Measurements from ENCODE around the gene RALB. TPM values are rescaled to one million over a fixed set of nuclear protein-coding genes. Genes with fewer than 3 reads are reported as not detected.
"Not testable (repeated sequence)": the region's sequence is repeated elsewhere in the genome, so short reads cannot be mapped to it uniquely, and the experiment has no call there.

RALB gene
- total RNA-seq, 1 donor from 2014 or later: 65.9 TPM

DNA sequence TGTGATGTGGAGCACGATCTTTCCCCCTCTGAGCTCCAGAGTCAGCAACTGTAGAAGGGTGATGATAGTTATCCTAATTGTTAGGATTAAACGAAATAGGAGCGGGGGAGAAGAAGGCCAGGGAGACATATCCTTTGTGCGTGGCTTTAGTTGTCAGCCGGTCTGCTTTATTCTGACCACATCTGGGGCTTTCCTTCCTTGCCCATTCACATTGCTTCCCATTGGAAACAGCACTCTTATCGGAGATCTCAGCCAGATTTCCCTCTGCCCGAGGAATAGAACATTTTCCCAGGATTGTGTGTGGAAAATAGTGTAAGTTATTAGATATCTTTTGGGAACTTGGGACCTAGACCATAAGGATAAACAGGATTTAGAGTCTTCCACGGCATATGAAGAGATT, 1.5 kb downstream of the RALB start:
- peaks cover 47% of the 10 kb centered on the region for H3K4me1 ChIP-seq
- intact Hi-C loops (cut with DNase I): no loop called here
- H3K4me3 ChIP-seq: peak overlapping the region; percentile 79
- H3K36me3 ChIP-seq: no peaks in the 10 kb centered on the region
- DNase-seq: no peak
- H3K9me3 ChIP-seq: no peaks in the 10 kb centered on the region
- no peak for ATAC-seq
- TF ChIP-seq, protein P1, sequence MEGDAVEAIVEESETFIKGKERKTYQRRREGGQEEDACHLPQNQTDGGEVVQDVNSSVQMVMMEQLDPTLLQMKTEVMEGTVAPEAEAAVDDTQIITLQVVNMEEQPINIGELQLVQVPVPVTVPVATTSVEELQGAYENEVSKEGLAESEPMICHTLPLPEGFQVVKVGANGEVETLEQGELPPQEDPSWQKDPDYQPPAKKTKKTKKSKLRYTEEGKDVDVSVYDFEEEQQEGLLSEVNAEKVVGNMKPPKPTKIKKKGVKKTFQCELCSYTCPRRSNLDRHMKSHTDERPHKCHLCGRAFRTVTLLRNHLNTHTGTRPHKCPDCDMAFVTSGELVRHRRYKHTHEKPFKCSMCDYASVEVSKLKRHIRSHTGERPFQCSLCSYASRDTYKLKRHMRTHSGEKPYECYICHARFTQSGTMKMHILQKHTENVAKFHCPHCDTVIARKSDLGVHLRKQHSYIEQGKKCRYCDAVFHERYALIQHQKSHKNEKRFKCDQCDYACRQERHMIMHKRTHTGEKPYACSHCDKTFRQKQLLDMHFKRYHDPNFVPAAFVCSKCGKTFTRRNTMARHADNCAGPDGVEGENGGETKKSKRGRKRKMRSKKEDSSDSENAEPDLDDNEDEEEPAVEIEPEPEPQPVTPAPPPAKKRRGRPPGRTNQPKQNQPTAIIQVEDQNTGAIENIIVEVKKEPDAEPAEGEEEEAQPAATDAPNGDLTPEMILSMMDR (IDR thresholded peaks at IDR 0.05): no peak
- H3K27ac ChIP-seq: peak overlapping the region; percentile 91
- H3K27me3 ChIP-seq: no peaks in the 10 kb centered on the region

DNA sequence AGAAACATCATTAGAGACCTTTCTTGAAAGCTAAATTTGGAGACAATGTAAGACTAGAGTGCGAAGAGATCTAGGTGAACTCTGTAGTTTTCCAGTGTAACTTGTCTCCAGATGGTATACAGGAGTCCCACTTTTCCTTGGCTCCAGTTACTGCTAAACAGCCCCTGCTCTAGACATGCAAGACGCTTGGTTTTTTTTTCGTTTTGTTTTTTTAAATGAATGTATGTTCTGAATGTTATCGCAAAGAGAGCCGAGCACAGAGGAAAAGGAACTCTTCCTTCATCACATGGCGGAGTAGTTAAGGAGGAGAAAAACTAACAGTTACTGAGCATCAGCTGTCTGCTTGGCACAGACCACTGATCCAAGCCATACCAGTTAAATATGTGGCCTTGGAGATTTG, 2.4 kb downstream of the RALB start:
- Histone ChIP-seq H3K27me3 (no peaks in the 10 kb centered on the region), H3K27ac (no peak overlapping the region), H3K9me3 (no peaks in the 10 kb centered on the region), H3K36me3 (no peaks in the 10 kb centered on the region), H3K4me3 (peak overlapping the region; percentile 79), H3K4me1 (peaks cover 48% of the 10 kb centered on the region)
- TF ChIP-seq, protein P1 (IDR thresholded peaks at IDR 0.05): no peak
- intact Hi-C loops (cut with DNase I): no loop called here
- no peak for DNase-seq
- ATAC-seq: no peak

DNA sequence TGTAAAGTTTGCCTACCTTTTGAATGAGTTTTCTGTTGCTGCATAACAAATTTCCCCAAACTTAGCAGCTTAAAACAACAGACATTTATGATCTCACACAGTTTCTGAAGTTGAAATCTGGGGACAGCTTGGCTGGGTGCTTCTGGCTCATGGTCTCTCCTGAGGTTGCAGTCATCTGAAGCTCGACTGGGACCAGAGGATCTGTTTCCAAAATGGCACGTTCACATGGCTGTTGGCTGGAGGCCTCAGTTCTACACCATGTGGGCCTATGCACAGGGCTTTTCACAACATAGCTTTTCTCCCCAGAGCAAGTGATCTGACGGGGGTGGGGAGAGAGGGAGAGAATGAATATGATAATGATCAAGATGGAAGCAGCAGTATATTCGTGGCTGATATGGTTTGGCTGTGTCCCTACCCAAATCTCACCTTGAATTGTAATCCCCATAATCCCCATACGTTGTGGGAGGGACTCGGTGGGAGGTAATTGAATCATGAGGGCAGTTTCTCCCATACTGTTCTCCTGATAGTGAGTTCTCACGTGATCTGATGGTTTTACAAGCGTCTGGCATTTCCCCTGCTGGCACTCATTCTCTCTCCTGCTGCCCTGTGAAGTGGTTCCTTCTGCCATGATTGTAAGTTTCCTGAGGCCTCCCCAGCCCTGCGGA, 3.5 kb downstream of the RALB start:
- no peak overlapping the region for H3K4me3 ChIP-seq
- H3K36me3 ChIP-seq: no peaks in the 10 kb centered on the region
- H3K9me3 ChIP-seq: no peaks in the 10 kb centered on the region
- ATAC-seq: no peak
- H3K4me1 ChIP-seq: peaks cover 54% of the 10 kb centered on the region
- no peak overlapping the region for H3K27ac ChIP-seq
- no peaks in the 10 kb centered on the region for H3K27me3 ChIP-seq
- intact Hi-C loops (cut with DNase I): no loop called here
- TF ChIP-seq, protein P1 (IDR thresholded peaks at IDR 0.05): no peak
- no peak for DNase-seq

DNA sequence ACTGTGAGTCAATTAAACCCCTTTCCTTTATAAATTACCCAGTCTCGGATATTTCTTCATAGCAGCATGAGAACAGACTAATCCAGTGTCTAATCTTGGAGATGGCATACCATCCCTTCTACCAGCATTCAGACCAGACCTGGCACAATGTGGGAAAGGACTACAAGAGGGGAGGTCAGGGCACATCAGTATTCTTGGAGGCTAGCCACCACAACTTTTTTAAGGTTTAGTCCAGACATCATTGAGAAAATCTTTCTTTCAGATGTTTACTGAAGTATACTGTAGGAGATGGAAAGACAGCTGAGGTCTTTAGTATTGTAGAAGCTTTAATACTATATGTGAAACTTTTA, 4.0 kb downstream of the RALB start:
- Histone ChIP-seq H3K4me1 (peaks cover 53% of the 10 kb centered on the region), H3K4me3 (no peak overlapping the region), H3K27me3 (no peaks in the 10 kb centered on the region), H3K27ac (no peak overlapping the region), H3K9me3 (no peaks in the 10 kb centered on the region), H3K36me3 (no peaks in the 10 kb centered on the region)
- ATAC-seq (no peak), DNase-seq (no peak)
- intact Hi-C loops (cut with DNase I): no loop called here
- TF ChIP-seq, protein P1 (IDR thresholded peaks at IDR 0.05): no peak

DNA sequence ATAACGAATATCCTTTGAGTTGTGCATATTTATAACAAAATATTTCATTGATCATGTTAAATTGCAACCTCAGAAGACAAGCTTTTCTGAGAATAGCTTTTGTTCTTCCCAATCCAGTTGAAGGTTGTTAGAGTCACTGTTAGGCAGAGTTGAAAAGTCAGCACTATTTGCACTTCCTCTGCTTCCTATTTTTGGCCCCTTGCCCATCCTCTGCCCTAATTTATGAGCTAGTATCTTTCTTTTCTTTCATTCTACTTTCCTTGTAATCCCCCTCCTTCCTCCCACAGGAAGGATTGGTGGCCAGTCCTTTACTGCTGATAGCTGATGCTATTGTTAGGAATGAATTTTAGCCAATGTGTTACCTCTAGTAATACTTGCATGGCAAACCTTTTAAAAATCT, 4.9 kb downstream of the RALB start:
- H3K27ac ChIP-seq: no peak overlapping the region
- H3K4me1 ChIP-seq: peaks cover 49% of the 10 kb centered on the region
- no peaks in the 10 kb centered on the region for H3K27me3 ChIP-seq
- intact Hi-C loops (cut with DNase I): no loop called here
- DNase-seq: no peak
- ATAC-seq: no peak
- no peaks in the 10 kb centered on the region for H3K9me3 ChIP-seq
- H3K4me3 ChIP-seq: no peak overlapping the region
- TF ChIP-seq, protein P1 (IDR thresholded peaks at IDR 0.05): no peak
- no peaks in the 10 kb centered on the region for H3K36me3 ChIP-seq

DNA sequence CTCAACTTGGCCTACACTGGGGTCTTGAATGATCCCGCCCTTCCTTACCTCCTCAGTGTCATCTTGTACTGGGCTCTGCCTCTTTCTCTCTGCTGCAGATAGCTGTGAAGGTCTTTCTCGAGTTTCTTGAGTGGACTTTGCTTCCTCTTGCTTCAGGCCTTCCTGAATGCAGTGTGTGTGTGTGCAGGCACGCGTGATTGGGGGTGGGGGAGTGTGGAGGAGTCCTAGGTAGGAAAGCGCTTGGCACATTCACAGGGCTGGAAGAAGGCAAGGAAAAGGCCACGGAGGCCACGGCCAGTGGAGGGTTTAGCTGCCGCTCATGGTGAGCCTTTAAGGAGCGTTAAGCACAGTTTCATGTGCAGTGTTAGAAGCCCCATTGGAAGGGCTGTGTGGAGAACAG, 5.5 kb downstream of the RALB start:
- no peaks in the 10 kb centered on the region for H3K9me3 ChIP-seq
- H3K36me3 ChIP-seq: no peaks in the 10 kb centered on the region
- no peak overlapping the region for H3K4me3 ChIP-seq
- TF ChIP-seq, protein P1 (IDR thresholded peaks at IDR 0.05): no peak
- ATAC-seq (no peak), DNase-seq (no peak)
- H3K27ac ChIP-seq: no peak overlapping the region
- intact Hi-C loops (cut with DNase I): no loop called here
- H3K4me1 ChIP-seq: peaks cover 49% of the 10 kb centered on the region
- H3K27me3 ChIP-seq: no peaks in the 10 kb centered on the region

DNA sequence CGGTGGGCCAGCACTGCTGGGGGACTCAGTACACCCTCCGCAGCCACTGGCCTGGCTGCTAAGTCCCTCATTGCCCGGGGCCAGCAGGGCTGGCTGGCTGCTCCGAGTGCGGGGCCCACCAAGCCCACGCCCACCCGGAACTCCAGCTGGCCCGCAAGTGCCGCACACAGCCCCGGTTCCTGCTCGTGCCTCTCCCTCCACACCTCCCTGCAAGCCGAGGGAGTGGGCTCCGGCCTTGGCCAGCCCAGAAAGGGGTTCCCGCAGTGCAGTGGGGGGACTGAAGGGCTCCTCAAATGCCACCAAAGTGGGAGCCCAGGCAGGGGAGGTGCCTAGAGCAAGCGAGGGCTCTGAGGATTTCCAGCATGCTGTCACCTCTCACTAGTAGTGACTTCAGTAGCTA, 7.3 kb downstream of the RALB start:
- H3K27me3 ChIP-seq; DNase-seq; ATAC-seq; H3K27ac ChIP-seq; H3K4me3 ChIP-seq; H3K9me3 ChIP-seq; intact Hi-C loops (cut with DNase I); H3K36me3 ChIP-seq: not testable (repeated sequence)
- H3K4me1 ChIP-seq: peaks cover 44% of the 10 kb centered on the region

Data from upper lobe of right lung (tissue), 1 donor.